Keratinocyte (primary cell): ENCODE measurements around the gene ATP8A2. TPM values are rescaled to one million over a fixed set of nuclear protein-coding genes. Genes with fewer than 3 reads are reported as not detected.

Experiments used
- DNase-seq: peaks from one replicate; pipeline ENCODE4 v3.0.0-alpha.2; 2011; ENCODE audit warnings: low read depth, missing footprints, low spot score
- FAIRE-seq: peaks from 2 replicates; lab custom pipeline; 2011; peaks lifted over from hg19 to GRCh38; lab: Jason Lieb, UNC
- H2AFZ ChIP-seq: 2 replicates; pipeline ENCODE4 v1.6.0; 2012; ENCODE audit warnings: low read length, control low read depth, inconsistent platforms; ENCODE audit not compliant: control insufficient read depth
- H3K27ac ChIP-seq: 2 replicates; pipeline ENCODE4 v1.5.1; 2011; ENCODE audit warnings: low read length; ENCODE audit not compliant: control insufficient read depth, insufficient read depth
- H3K27me3 ChIP-seq: 3 replicates; pipeline ENCODE4 v1.6.0; 2011; ENCODE audit warnings: low read length; ENCODE audit not compliant: control insufficient read depth, insufficient read depth; ENCODE audit errors: extremely low read depth
- H3K36me3 ChIP-seq, 2 experiments: 2 replicates in 1 of 2; 3 replicates in 1 of 2; pipeline ENCODE4 v1.5.1; 2011; ENCODE audit warnings: low read length in 2 of 2, mild to moderate bottlenecking in 1 of 2; ENCODE audit not compliant: control insufficient read depth in 2 of 2, insufficient read depth in 2 of 2; ENCODE audit errors: extremely low read depth in 1 of 2
- H3K4me1 ChIP-seq: 3 replicates; pipeline ENCODE4 v1.5.1; 2011; ENCODE audit warnings: low read length; ENCODE audit not compliant: control insufficient read depth, insufficient read depth; ENCODE audit errors: extremely low read depth
- H3K4me2 ChIP-seq: 3 replicates; pipeline ENCODE4 v1.6.0; 2011; ENCODE audit warnings: low read depth, low read length; ENCODE audit not compliant: control insufficient read depth, insufficient read depth; ENCODE audit errors: extremely low read depth
- H3K4me3 ChIP-seq, 3 experiments: fragments of 200-600 bp in 1 of 3; sonication (generic) in 1 of 3; 2 replicates in 2 of 3; 3 replicates in 1 of 3; pipeline ENCODE4 v1.5.1; 2011 to 2016; ENCODE audit warnings: low read length in 3 of 3, mild to moderate bottlenecking in 3 of 3, control low read depth in 2 of 3, inconsistent platforms in 1 of 3, low read depth in 1 of 3, mixed read lengths in 1 of 3, mixed run types in 1 of 3, moderate library complexity in 1 of 3; ENCODE audit not compliant: control insufficient read depth in 2 of 3, insufficient read depth in 2 of 3; ENCODE audit errors: extremely low read depth in 1 of 3
- H3K79me2 ChIP-seq: 2 replicates; pipeline ENCODE4 v1.6.0; 2012; ENCODE audit warnings: low read length; ENCODE audit not compliant: control insufficient read depth, insufficient read depth
- H3K9ac ChIP-seq: 3 replicates; pipeline ENCODE4 v1.6.0; 2011; ENCODE audit warnings: low read length; ENCODE audit not compliant: control insufficient read depth, insufficient read depth; ENCODE audit errors: extremely low read depth
- H3K9me1 ChIP-seq: 3 replicates; pipeline ENCODE4 v1.6.0; 2011; ENCODE audit warnings: low read length; ENCODE audit not compliant: control insufficient read depth, insufficient read depth; ENCODE audit errors: extremely low read depth
- H3K9me3 ChIP-seq: 2 replicates; pipeline ENCODE4 v1.5.1; 2012; ENCODE audit warnings: low read depth, low read length; ENCODE audit not compliant: control insufficient read depth
- H4K20me1 ChIP-seq: 3 replicates; pipeline ENCODE4 v1.6.0; 2011; ENCODE audit warnings: low read length; ENCODE audit not compliant: control insufficient read depth, insufficient read depth; ENCODE audit errors: extremely low read depth
- CTCF ChIP-seq, 3 experiments: IDR thresholded peaks in 1 of 3; conservative IDR thresholded peaks in 1 of 3; optimal IDR thresholded peaks in 1 of 3; 2 replicates in 2 of 3; 3 replicates in 1 of 3; pipeline versions ENCODE3 to v1.5.1; 2011; ENCODE audit warnings: low read length in 3 of 3, mild to moderate bottlenecking in 3 of 3, moderate library complexity in 2 of 3, control low read depth in 1 of 3, inconsistent platforms in 1 of 3; ENCODE audit not compliant: insufficient read depth in 2 of 3; ENCODE audit errors: extremely low read depth in 1 of 3
- EZH2 ChIP-seq: IDR thresholded peaks from one replicate; pipeline ENCODE4 v1.6.1; 2012; ENCODE audit warnings: inconsistent platforms, mild to moderate bottlenecking, low read length, moderate library complexity
- dilution Hi-C: fragments of 300-500 bp; cut with MboI; formaldehyde crosslinking; loops from one replicate; pipeline ENCODE4 v1.7.0; 2020; ENCODE audit warnings: low sequenced_read_pairs; ENCODE audit not compliant: extremely low pct_ligation_motif_present
- polyA plus RNA-seq, 5 experiments: library from polyadenylated mRNA; depleted of rRNA in 3 of 5; stranded (reverse) in 3 of 5; stranded (forward) in 1 of 5; unstranded in 1 of 5; fragments of >200 nt; gene quantifications; 1 replicate in 1 of 5; 2 replicates in 3 of 5; 3 replicates in 1 of 5; pipeline versions ENCODE4 v1.2.1 to v1.2.3, GENCODE V29; 2011 to 2012; ENCODE audit warnings: missing spikeins in 2 of 5, low read depth in 1 of 5, low replicate concordance in 1 of 5

Gene ATP8A2
- polyA plus RNA-seq, 1 donor (not counting 4 experiments of a cell fraction or from before 2014, with no cell fraction given): 0.16 TPM

GRCh38 chr13:25904830-25905229 is 533.1 kb downstream of the ATP8A2 start:
- FAIRE-seq: no peak
- Histone ChIP-seq H3K27ac (no peak overlapping the region), H3K9me1 (no peaks in the 10 kb centered on the region), H3K9me3 (no peaks in the 10 kb centered on the region), H3K4me3 (no peak overlapping the region), H3K4me1 (peaks cover 30% of the 10 kb centered on the region), H3K9ac (no peak overlapping the region), H3K27me3 (no peaks in the 10 kb centered on the region), H3K36me3 (no peaks in the 10 kb centered on the region), H3K4me2 (no peak overlapping the region), H3K79me2 (no peaks in the 10 kb centered on the region), H4K20me1 (no peaks in the 10 kb centered on the region), H2AFZ (no peak overlapping the region)
- no peak for DNase-seq
- no peak for TF ChIP-seq EZH2
- dilution Hi-C loops: no loop called here

GRCh38 chr13:25905611-25906010 is 533.8 kb downstream of the ATP8A2 start:
- Histone ChIP-seq H3K4me3 (no peak overlapping the region), H3K9ac (no peak overlapping the region), H3K36me3 (no peaks in the 10 kb centered on the region), H4K20me1 (no peaks in the 10 kb centered on the region), H2AFZ (no peak overlapping the region), H3K9me3 (no peaks in the 10 kb centered on the region), H3K27ac (no peak overlapping the region), H3K27me3 (no peaks in the 10 kb centered on the region), H3K4me2 (no peak overlapping the region), H3K9me1 (no peaks in the 10 kb centered on the region), H3K79me2 (no peaks in the 10 kb centered on the region), H3K4me1 (peaks cover 30% of the 10 kb centered on the region)
- no peak for TF ChIP-seq EZH2
- no peak for TF ChIP-seq CTCF (optimal IDR thresholded peaks at IDR 0.05 in 1 of 3, IDR thresholded peaks at IDR 0.05 in 1 of 3, conservative IDR thresholded peaks at IDR 0.05 in 1 of 3; ENCODE audit: extremely low read depth in 1 of 3, insufficient read depth in 2 of 3, low read length in 3 of 3)
- no peak for DNase-seq
- FAIRE-seq: no peak
- dilution Hi-C loops: no loop called here

- no peaks in the 10 kb centered on the region for H3K9me1 ChIP-seq
- H2AFZ ChIP-seq: no peak overlapping the region
- no peak overlapping the region for H3K4me3 ChIP-seq
- H3K4me1 ChIP-seq: peaks cover 24% of the 10 kb centered on the region
- H3K27ac ChIP-seq: no peak overlapping the region
- H4K20me1 ChIP-seq: no peaks in the 10 kb centered on the region
- no peaks in the 10 kb centered on the region for H3K79me2 ChIP-seq
- TF ChIP-seq CTCF (optimal IDR thresholded peaks at IDR 0.05 in 1 of 3, IDR thresholded peaks at IDR 0.05 in 1 of 3, conservative IDR thresholded peaks at IDR 0.05 in 1 of 3; ENCODE audit: extremely low read depth in 1 of 3, insufficient read depth in 2 of 3, low read length in 3 of 3): no peak
- TF ChIP-seq EZH2: no peak
- H3K4me2 ChIP-seq: no peak overlapping the region
- no peak overlapping the region for H3K9ac ChIP-seq
- no peaks in the 10 kb centered on the region for H3K9me3 ChIP-seq
- dilution Hi-C loops: no loop called here
- no peaks in the 10 kb centered on the region for H3K27me3 ChIP-seq
- DNase-seq (no peak), FAIRE-seq (no peak)
- H3K36me3 ChIP-seq: no peaks in the 10 kb centered on the region
These were observed 534.5 kb downstream of the ATP8A2 start for GRCh38 chr13:25906191-25906661.
